GM12892 (cell line): Measurements from ENCODE around the gene DGCR8.

Experiments
- POLR2A ChIP-seq: IDR thresholded peaks from 2 replicates; pipeline ENCODE4 v1.6.1; 2011; ENCODE audit warnings: low read depth, low read length, control low read depth
- POLR2AphosphoS5 ChIP-seq: IDR thresholded peaks from 2 replicates; pipeline ENCODE4 v1.6.1; 2011; ENCODE audit warnings: low read depth, low read length, control low read depth
- TAF1 ChIP-seq: IDR thresholded peaks from 2 replicates; pipeline ENCODE4 v1.6.1; 2011; ENCODE audit warnings: low read depth, mild to moderate bottlenecking, control low read depth, low read length, borderline replicate concordance

DNA sequence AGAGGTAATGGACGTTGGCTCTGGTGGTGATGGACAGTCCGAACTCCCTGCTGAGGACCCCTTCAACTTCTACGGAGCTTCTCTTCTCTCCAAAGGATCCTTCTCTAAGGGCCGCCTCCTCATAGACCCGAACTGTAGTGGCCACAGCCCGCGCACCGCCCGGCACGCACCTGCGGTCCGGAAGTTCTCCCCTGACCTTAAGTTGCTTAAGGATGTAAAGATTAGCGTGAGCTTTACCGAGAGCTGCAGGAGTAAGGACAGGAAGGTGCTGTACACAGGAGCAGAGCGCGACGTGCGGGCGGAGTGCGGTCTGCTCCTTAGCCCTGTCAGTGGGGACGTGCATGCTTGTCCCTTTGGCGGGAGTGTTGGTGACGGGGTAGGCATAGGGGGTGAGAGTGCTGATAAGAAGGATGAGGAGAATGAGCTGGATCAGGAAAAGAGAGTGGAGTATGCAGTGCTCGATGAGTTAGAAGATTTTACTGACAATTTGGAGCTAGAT, 6.1 kb downstream of the DGCR8 start:
- TF ChIP-seq POLR2A (no peak), POLR2AphosphoS5 (no peak), TAF1 (no peak)
